ENCODE measurements around the gene TSPEAR. TPM values are rescaled to one million over a fixed set of nuclear protein-coding genes. Genes with fewer than 3 reads are reported as not detected.

Gene TSPEAR
- total and polyA plus RNA-seq, 9 of the 15 experiments (the other 6 are each of a cell fraction or from before 2014, with no cell fraction given), result not detected

DNA sequence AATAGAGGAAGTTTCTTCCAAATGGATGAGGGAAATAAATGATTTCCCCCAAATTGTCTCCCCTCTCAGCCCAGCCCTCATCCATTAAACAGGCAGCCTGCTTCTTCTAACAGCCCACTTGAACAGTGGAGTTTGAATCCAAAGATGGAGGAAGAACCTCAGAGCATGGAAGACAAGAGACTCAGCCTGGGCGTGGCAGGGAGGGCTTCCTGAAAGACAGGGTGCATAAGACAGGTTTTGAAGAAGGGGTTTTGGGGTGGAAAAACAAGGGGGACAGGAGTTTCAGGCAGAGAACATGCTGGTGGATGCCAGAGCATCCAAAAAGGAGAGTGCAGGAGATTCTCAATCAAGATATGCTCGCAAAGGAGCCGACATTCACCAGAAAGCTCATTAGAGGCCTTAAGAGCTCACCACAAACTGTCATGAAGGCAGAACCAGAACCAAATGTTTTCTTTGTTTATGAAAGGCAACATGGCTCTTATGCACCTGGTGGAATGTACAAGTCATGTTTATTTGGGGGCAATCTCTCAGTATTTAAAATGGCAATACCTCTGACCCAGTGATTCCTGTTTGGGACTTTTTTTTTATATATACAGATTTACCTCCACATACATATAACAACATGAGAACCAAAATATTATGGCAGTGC lies 26.5 kb upstream of the TSPEAR start:
- CTCF ChIA-PET (ENCODE audit: low intra/inter-chr PET ratio), result no interaction called here
- Histone ChIP-seq H2AFZ (ENCODE audit: low read depth, low read length) (no peak overlapping the region), H3K4me1 (replicated peaks in 1 of 2; ENCODE audit: control insufficient read depth in 2 of 2, insufficient read depth in 2 of 2, low read length in 2 of 2) (peaks cover 0 to 7% of the 10 kb centered on the region in 2 experiments; a peak in 1 of 5 replicates), H3K4me3 (no peak overlapping the region), H3K36me3 (ENCODE audit: control insufficient read depth, insufficient read depth, low read length) (no peaks in the 10 kb centered on the region), H3K27ac (ENCODE audit: extremely low read depth, low read depth, low read length) (no peak overlapping the region), H4K20me1 (replicated peaks; ENCODE audit: control insufficient read depth, insufficient read depth, low read length) (peaks cover 9% of the 10 kb centered on the region; the same call in 1 of the 2 replicates), H3K9me1 (ENCODE audit: control insufficient read depth, insufficient read depth, low read length) (no peaks in the 10 kb centered on the region), H3K4me2 (ENCODE audit: insufficient read depth, low read length) (no peak overlapping the region), H3K79me2 (ENCODE audit: control insufficient read depth, insufficient read depth, low read length) (no peaks in the 10 kb centered on the region), H3K9me3 (replicated peaks; ENCODE audit: control insufficient read depth, insufficient read depth, low read depth, low read length) (no peaks in the 10 kb centered on the region), H3K27me3 (ENCODE audit: control insufficient read depth in 2 of 2, insufficient read depth in 2 of 2, low read length in 2 of 2) (peaks cover 42 to 49% of the 10 kb centered on the region in 2 experiments), H3K9ac (ENCODE audit: insufficient read depth in 1 of 2, low read depth in 2 of 2, low read length in 2 of 2) (no peak overlapping the region)
- intact Hi-C loops (cut with micrococcal nuclease) (no loop called here), in situ Hi-C loops (cut with MboI) (no loop called here)
- DNase-seq (ENCODE audit: extremely low read depth in 1 of 4, low spot score in 3 of 4) (no peak), ATAC-seq (no peak), FAIRE-seq (no peak)
- TF ChIP-seq TAF1 (IDR thresholded peaks at IDR 0.05; ENCODE audit: control insufficient read depth, extremely low read depth, insufficient read depth, low read length, severe bottlenecking) (no peak), SREBF2 (CRISPR knock-in tag; IDR thresholded peaks at IDR 0.05) (no peak)
- POLR2A ChIA-PET, result interaction anchor here (1.4 kb wide), 1 partner anchor 14 kb away, joined by 3 read pairs; no protein-coding TSS in a partner anchor
- BruUV-seq (replicated peaks), result no TSS peak
- 1% methylated on average over 3 of the region's 3 CpGs for WGBS (ENCODE audit: insufficient coverage, low coverage, missing lambda C conversion rate)

DNA sequence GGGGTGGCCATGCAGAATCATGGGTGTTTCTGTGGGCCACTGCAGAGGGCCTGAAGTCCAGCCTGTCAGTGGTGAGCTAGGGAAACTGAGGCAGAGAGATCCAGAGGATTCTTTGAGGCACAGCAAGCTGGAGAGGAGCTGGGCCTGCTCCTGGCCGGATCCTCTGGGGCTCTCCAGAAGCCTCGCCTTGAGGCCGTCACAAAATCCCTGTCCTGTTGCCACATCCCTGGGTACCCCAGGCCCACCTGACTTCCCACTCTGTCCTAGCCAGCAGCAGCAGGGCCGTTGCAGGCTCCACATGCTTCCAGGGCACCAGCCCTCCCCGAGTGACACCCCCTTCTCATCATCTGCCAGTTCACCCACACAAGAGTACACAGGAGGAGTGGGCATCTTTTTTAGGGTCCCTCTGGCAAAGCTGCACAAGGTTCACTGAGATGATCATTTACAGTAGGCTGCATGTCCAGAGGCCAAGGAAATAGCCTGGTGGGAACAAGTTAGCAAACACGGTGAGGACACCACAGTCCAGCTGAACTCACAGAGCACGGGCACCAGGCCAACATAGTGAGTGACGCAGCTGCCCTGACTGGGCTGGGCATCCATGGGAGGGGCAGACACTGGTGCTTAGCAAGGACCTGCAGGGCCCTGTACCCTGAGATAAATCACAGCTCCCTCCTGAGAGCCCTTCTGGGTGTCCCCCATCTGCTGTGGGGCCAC lies 25.1 kb upstream of the TSPEAR start:
- Histone ChIP-seq H3K36me3 (ENCODE audit: control insufficient read depth, insufficient read depth, low read length) (no peaks in the 10 kb centered on the region), H4K20me1 (replicated peaks; ENCODE audit: control insufficient read depth, insufficient read depth, low read length) (peaks cover 9% of the 10 kb centered on the region; the same call in 1 of the 2 replicates)
- TF ChIP-seq HMGN3 (IDR thresholded peaks at IDR 0.05; ENCODE audit: borderline replicate concordance, extremely low read depth, insufficient read length, low read depth, low read length), result no peak
- TF ChIP-seq YBX1 (IDR thresholded peaks at IDR 0.05), result no peak
- no peak for TF ChIP-seq MECOM (CRISPR knock-in tag; IDR thresholded peaks at IDR 0.05)
- TF ChIP-seq PCBP2 (IDR thresholded peaks at IDR 0.05; ENCODE audit: low read depth, low read length, poor library complexity, severe bottlenecking), result no peak

More for the DNA sequence above, 25.1 kb upstream of the TSPEAR start:
- Histone ChIP-seq H3K4me1 (replicated peaks in 1 of 2; ENCODE audit: control insufficient read depth in 2 of 2, insufficient read depth in 2 of 2, low read length in 2 of 2) (peaks cover under 1 to 10% of the 10 kb centered on the region in 2 experiments; a peak in 1 of 5 replicates), H3K9me3 (replicated peaks; ENCODE audit: control insufficient read depth, insufficient read depth, low read depth, low read length) (no peaks in the 10 kb centered on the region), H3K79me2 (ENCODE audit: control insufficient read depth, insufficient read depth, low read length) (no peaks in the 10 kb centered on the region), H3K4me3 (no peak overlapping the region), H3K9me1 (ENCODE audit: control insufficient read depth, insufficient read depth, low read length) (no peaks in the 10 kb centered on the region), H2AFZ (ENCODE audit: low read depth, low read length) (no peak overlapping the region), H3K4me2 (ENCODE audit: insufficient read depth, low read length) (no peak overlapping the region), H3K27me3 (ENCODE audit: control insufficient read depth in 2 of 2, insufficient read depth in 2 of 2, low read length in 2 of 2) (peaks cover 55 to 57% of the 10 kb centered on the region in 2 experiments), H3K9ac (ENCODE audit: insufficient read depth in 1 of 2, low read depth in 2 of 2, low read length in 2 of 2) (no peak overlapping the region), H3K27ac (ENCODE audit: extremely low read depth, low read depth, low read length) (no peak overlapping the region)
- CTCF ChIA-PET (ENCODE audit: low intra/inter-chr PET ratio), result no interaction called here
- FAIRE-seq, result no peak
- in situ Hi-C loops (cut with MboI) (no loop called here), intact Hi-C loops (cut with micrococcal nuclease) (no loop called here)
- POLR2A ChIA-PET, result interaction anchor here (0.6 kb wide), 1 partner anchor 13 kb away, joined by 3 read pairs; no protein-coding TSS in a partner anchor
- ATAC-seq, result no peak
- no peak for DNase-seq (ENCODE audit: extremely low read depth in 1 of 4, low spot score in 3 of 4)
- BruUV-seq (replicated peaks), result no TSS peak
- 2% methylated on average over 8 of the region's 8 CpGs for WGBS (ENCODE audit: insufficient coverage, low coverage, missing lambda C conversion rate)
